Calu3 (cell line): ENCODE results near the gene KCNK3. TPM values are rescaled to one million over a fixed set of nuclear protein-coding genes. Genes with fewer than 3 reads are reported as not detected.
"Not testable (repeated sequence)": the region's sequence is repeated elsewhere in the genome, so short reads cannot be mapped to it uniquely, and the experiment has no call there.

Experiments
- BruUV-seq: library from RNA; stranded (reverse); fragments of 400-500 nt; replicated peaks from 2 replicates; lab custom pipeline; 2021; lab: Mats Ljungman, UMichigan
- CTCF ChIA-PET: fragments of 300-600 bp; sonication (Branson Sonifier 250); formaldehyde crosslinking; loops from one replicate; lab custom pipeline; 2022; ENCODE audit warnings: antibody characterized with exemption; lab: Charles Lee
- DNase-seq: peaks from one replicate; pipeline ENCODE4 v3.0.0; 2022
- H3K27ac Mint-ChIP-seq: one replicate; pipeline ENCODE4 v1.8.0; 2022; ENCODE audit warnings: mixed read lengths; ENCODE audit not compliant: unreplicated experiment
- H3K27me3 Mint-ChIP-seq: one replicate; pipeline ENCODE4 v1.8.0; 2022; ENCODE audit warnings: mixed read lengths; ENCODE audit not compliant: unreplicated experiment
- H3K36me3 Mint-ChIP-seq: one replicate; pipeline ENCODE4 v1.8.0; 2022; ENCODE audit warnings: mild to moderate bottlenecking, moderate library complexity, mixed read lengths; ENCODE audit not compliant: insufficient read depth, unreplicated experiment
- H3K4me1 Mint-ChIP-seq: one replicate; pipeline ENCODE4 v1.8.0; 2022; ENCODE audit warnings: mild to moderate bottlenecking, low read depth, mixed read lengths; ENCODE audit not compliant: unreplicated experiment
- H3K4me3 Mint-ChIP-seq: one replicate; pipeline ENCODE4 v1.8.0; 2022; ENCODE audit warnings: mild to moderate bottlenecking, low read depth, moderate library complexity, mixed read lengths; ENCODE audit not compliant: unreplicated experiment
- H3K9me3 Mint-ChIP-seq: one replicate; pipeline ENCODE4 v1.8.0; 2022; ENCODE audit warnings: low read depth, mixed read lengths; ENCODE audit not compliant: unreplicated experiment
- CTCF ChIP-seq: fragments of 200-600 bp; IDR thresholded peaks from one replicate; pipeline ENCODE4 v1.8.0; 2022; ENCODE audit warnings: antibody characterized with exemption; ENCODE audit not compliant: unreplicated experiment
- intact Hi-C: fragments of 100-400 bp; cut with micrococcal nuclease; formaldehyde crosslinking; loops from one replicate; pipeline ENCODE4 v1.10.0; 2022; ENCODE audit not compliant: unreplicated experiment
- total RNA-seq: library from RNA; stranded (reverse); gene quantifications from 2 replicates; pipeline ENCODE4 v1.2.3, GENCODE V29; 2022

KCNK3 gene
- total RNA-seq, 1 experiment from 2014 or later: not detected

DNA sequence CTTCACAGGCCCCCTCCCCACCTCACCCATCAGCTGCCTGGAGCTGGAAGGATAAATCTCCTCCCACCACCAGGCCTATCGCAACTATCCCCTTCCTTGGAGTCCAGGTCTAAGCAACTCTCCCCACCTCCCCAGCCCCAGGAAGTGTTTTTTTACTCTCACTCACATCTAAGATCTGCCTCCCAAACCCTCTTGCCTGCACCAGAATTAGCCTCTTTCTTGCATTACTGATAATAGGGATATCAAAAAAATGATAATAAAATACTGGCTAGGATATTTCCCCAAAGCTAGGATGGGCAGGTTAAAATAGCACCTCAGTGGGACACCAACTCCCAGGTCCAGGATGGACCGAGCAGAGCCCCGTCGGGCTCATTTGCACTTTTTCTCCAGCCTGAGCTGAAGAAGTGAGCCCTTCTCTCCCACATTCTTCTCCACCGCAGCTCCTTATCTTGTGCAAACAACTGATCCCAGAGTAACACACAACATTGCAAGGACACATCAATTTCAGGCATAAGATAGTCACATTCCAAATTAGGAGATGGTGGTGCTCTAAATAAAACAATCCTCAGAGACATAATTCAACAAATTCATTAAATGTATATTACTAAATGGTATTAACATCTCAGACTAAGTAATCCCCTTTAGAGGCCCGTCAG, 33.7 kb upstream of the KCNK3 start:
- H3K4me1 Mint-ChIP-seq: no peaks in the 10 kb centered on the region
- H3K27ac Mint-ChIP-seq: no peak overlapping the region
- H3K27me3 Mint-ChIP-seq: peaks cover 79% of the 10 kb centered on the region
- intact Hi-C loops: no loop called here
- BruUV-seq: no TSS peak
- no peak overlapping the region for H3K4me3 Mint-ChIP-seq
- TF ChIP-seq CTCF: no peak
- H3K9me3 Mint-ChIP-seq: no peaks in the 10 kb centered on the region
- CTCF ChIA-PET: interaction anchor here (0.5 kb wide), 1 partner anchor 42 kb away, joined by 3 read pairs; no protein-coding TSS in a partner anchor
- no peaks in the 10 kb centered on the region for H3K36me3 Mint-ChIP-seq
- DNase-seq: no peak

- Mint-ChIP-seq H3K9me3 (no peaks in the 10 kb centered on the region), H3K4me3 (no peak overlapping the region), H3K36me3 (no peaks in the 10 kb centered on the region), H3K27me3 (peaks cover 78% of the 10 kb centered on the region), H3K4me1 (no peaks in the 10 kb centered on the region), H3K27ac (no peak overlapping the region)
- intact Hi-C loops: no loop called here
- CTCF ChIA-PET: no interaction called here
- no peak for DNase-seq
- no TSS peak for BruUV-seq
- no peak for TF ChIP-seq CTCF
Observed at GRCh38 chr2:26660363-26660962, 32.1 kb upstream of the KCNK3 start.

- CTCF ChIA-PET, BruUV-seq, DNase-seq, H3K4me3 Mint-ChIP-seq, H3K27ac Mint-ChIP-seq, H3K9me3 Mint-ChIP-seq, H3K36me3 Mint-ChIP-seq: not testable (repeated sequence)
- peaks cover 89% of the 10 kb centered on the region for H3K27me3 Mint-ChIP-seq
- H3K4me1 Mint-ChIP-seq: peaks cover 11% of the 10 kb centered on the region
- intact Hi-C loops: loop anchor here (5.0 kb wide), 1 partner anchor 163 kb away; no protein-coding TSS in a partner anchor
Observed at GRCh38 chr2:26665296-26665695, 27.2 kb upstream of the KCNK3 start.

GRCh38 chr2:26666671-26667070, 25.9 kb upstream of the KCNK3 start:
- CTCF ChIA-PET: no interaction called here
- intact Hi-C loops: loop anchor here (5.0 kb wide), 1 partner anchor 164 kb away; no protein-coding TSS in a partner anchor
- no peak for TF ChIP-seq CTCF
- no peak for DNase-seq
- H3K36me3 Mint-ChIP-seq: no peaks in the 10 kb centered on the region
- peaks cover 11% of the 10 kb centered on the region for H3K4me1 Mint-ChIP-seq
- peaks cover 88% of the 10 kb centered on the region for H3K27me3 Mint-ChIP-seq
- no peak overlapping the region for H3K27ac Mint-ChIP-seq
- no TSS peak for BruUV-seq
- H3K9me3 Mint-ChIP-seq: no peaks in the 10 kb centered on the region
- H3K4me3 Mint-ChIP-seq: no peak overlapping the region

- H3K27me3 Mint-ChIP-seq: peaks cover 93% of the 10 kb centered on the region
- no peak for TF ChIP-seq CTCF
- CTCF ChIA-PET: interaction anchor here (0.6 kb wide), 1 partner anchor 22 kb away, joined by 3 read pairs; no protein-coding TSS in a partner anchor
- intact Hi-C loops: loop anchor here (5.0 kb wide), 1 partner anchor 166 kb away; no protein-coding TSS in a partner anchor
- DNase-seq: no peak
- no TSS peak for BruUV-seq
- no peaks in the 10 kb centered on the region for H3K9me3 Mint-ChIP-seq
- no peak overlapping the region for H3K4me3 Mint-ChIP-seq
- H3K4me1 Mint-ChIP-seq: peaks cover 11% of the 10 kb centered on the region
- no peaks in the 10 kb centered on the region for H3K36me3 Mint-ChIP-seq
- H3K27ac Mint-ChIP-seq: no peak overlapping the region
Observed at GRCh38 chr2:26668041-26668440, 24.5 kb upstream of the KCNK3 start.
